GM23338 (cell line): ENCODE data around the gene GJC3.

Experiments used
- EZH2 ChIP-seq: fragments of 200-600 bp; sonication (generic); IDR thresholded peaks from one replicate; pipeline ENCODE4 v1.8.0; 2017; ENCODE audit warnings: antibody characterized with exemption, mild to moderate bottlenecking, low read depth; ENCODE audit not compliant: unreplicated experiment
- EZH2phosphoT487 ChIP-seq: fragments of 200-600 bp; sonication (generic); IDR thresholded peaks from one replicate; pipeline ENCODE4 v1.8.1; 2018; ENCODE audit warnings: antibody characterized with exemption; ENCODE audit not compliant: unreplicated experiment
- POLR2AphosphoS5 ChIP-seq: IDR thresholded peaks from 2 replicates; pipeline ENCODE4 v1.6.1; 2016; ENCODE audit warnings: antibody characterized with exemption, low read depth
- STAT1 ChIP-seq: IDR thresholded peaks from one replicate; pipeline ENCODE4 v1.6.1; 2016; ENCODE audit warnings: antibody characterized with exemption; ENCODE audit not compliant: unreplicated experiment
- TF ChIP-seq, protein P1 (sequence below): IDR thresholded peaks from one replicate; pipeline ENCODE4 v1.6.1; 2018; ENCODE audit warnings: antibody characterized with exemption; ENCODE audit not compliant: unreplicated experiment
- TF ChIP-seq, protein P2 (sequence below), 2 experiments: fragments of 200-600 bp in 1 of 2; sonication (generic) in 1 of 2; conservative IDR thresholded peaks; 2 replicates each; pipeline versions ENCODE4 v1.5.1 to v1.6.1; 2016 to 2017; ENCODE audit warnings: antibody characterized with exemption in 2 of 2, low read depth in 2 of 2, mild to moderate bottlenecking in 2 of 2, moderate library complexity in 1 of 2

DNA sequence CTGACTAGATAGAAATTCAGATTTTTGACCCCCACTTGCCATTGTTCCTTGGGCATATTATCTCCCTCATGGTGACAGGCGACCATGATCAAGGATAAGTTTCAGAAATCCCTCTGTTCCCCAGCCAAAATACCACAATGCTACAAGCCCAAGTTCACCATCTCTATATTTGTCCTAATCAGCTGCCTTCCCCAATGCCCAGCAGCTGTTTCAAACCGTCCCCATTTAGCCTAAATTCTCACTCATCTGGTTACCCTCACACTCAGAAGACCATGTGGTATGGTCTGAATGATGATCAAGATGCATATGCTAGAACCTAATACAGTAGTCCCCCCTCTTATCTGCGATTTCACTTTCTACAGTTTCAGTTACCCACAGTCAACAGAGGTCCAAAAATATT is 956 bp upstream of the GJC3 start:
- TF ChIP-seq, protein P1, sequence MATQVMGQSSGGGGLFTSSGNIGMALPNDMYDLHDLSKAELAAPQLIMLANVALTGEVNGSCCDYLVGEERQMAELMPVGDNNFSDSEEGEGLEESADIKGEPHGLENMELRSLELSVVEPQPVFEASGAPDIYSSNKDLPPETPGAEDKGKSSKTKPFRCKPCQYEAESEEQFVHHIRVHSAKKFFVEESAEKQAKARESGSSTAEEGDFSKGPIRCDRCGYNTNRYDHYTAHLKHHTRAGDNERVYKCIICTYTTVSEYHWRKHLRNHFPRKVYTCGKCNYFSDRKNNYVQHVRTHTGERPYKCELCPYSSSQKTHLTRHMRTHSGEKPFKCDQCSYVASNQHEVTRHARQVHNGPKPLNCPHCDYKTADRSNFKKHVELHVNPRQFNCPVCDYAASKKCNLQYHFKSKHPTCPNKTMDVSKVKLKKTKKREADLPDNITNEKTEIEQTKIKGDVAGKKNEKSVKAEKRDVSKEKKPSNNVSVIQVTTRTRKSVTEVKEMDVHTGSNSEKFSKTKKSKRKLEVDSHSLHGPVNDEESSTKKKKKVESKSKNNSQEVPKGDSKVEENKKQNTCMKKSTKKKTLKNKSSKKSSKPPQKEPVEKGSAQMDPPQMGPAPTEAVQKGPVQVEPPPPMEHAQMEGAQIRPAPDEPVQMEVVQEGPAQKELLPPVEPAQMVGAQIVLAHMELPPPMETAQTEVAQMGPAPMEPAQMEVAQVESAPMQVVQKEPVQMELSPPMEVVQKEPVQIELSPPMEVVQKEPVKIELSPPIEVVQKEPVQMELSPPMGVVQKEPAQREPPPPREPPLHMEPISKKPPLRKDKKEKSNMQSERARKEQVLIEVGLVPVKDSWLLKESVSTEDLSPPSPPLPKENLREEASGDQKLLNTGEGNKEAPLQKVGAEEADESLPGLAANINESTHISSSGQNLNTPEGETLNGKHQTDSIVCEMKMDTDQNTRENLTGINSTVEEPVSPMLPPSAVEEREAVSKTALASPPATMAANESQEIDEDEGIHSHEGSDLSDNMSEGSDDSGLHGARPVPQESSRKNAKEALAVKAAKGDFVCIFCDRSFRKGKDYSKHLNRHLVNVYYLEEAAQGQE: no peak
- TF ChIP-seq EZH2 (no peak), POLR2AphosphoS5 (no peak), EZH2phosphoT487 (no peak), STAT1 (no peak)
- TF ChIP-seq, protein P2, sequence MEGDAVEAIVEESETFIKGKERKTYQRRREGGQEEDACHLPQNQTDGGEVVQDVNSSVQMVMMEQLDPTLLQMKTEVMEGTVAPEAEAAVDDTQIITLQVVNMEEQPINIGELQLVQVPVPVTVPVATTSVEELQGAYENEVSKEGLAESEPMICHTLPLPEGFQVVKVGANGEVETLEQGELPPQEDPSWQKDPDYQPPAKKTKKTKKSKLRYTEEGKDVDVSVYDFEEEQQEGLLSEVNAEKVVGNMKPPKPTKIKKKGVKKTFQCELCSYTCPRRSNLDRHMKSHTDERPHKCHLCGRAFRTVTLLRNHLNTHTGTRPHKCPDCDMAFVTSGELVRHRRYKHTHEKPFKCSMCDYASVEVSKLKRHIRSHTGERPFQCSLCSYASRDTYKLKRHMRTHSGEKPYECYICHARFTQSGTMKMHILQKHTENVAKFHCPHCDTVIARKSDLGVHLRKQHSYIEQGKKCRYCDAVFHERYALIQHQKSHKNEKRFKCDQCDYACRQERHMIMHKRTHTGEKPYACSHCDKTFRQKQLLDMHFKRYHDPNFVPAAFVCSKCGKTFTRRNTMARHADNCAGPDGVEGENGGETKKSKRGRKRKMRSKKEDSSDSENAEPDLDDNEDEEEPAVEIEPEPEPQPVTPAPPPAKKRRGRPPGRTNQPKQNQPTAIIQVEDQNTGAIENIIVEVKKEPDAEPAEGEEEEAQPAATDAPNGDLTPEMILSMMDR (conservative IDR thresholded peaks at IDR 0.05; ENCODE audit: low read depth in 2 of 2): no peak
